H1 (cell line): ENCODE data around the gene PRR5L.

Source experiments
- CHD2 ChIP-seq: IDR thresholded peaks from 2 replicates; pipeline ENCODE4 v1.6.1; 2012; ENCODE audit warnings: low read length, improper control_type of control experiment
- CTCF ChIP-seq, 3 experiments: IDR thresholded peaks; 1 replicate in 2 of 3; 2 replicates in 1 of 3; pipeline versions ENCODE4 v1.5.1 to v1.6.1; 2011; ENCODE audit warnings: low read length in 3 of 3, mild to moderate bottlenecking in 3 of 3, inconsistent platforms in 2 of 3, low read depth in 1 of 3, moderate library complexity in 1 of 3; ENCODE audit not compliant: insufficient read depth in 1 of 3; ENCODE audit errors: control extremely low read depth in 1 of 3
- GABPA ChIP-seq: IDR thresholded peaks from 2 replicates; pipeline ENCODE4 v1.6.1; 2011; ENCODE audit warnings: mild to moderate bottlenecking, low read length, moderate library complexity, borderline replicate concordance; ENCODE audit not compliant: insufficient read depth
- JUND ChIP-seq: IDR thresholded peaks from 2 replicates; pipeline ENCODE4 v1.6.1; 2011; ENCODE audit warnings: mild to moderate bottlenecking, improper control_type of control experiment, low read length
- MAX ChIP-seq: IDR thresholded peaks from 2 replicates; pipeline ENCODE4 v1.6.1; 2012; ENCODE audit warnings: inconsistent platforms
- POLR2A ChIP-seq, 2 experiments: IDR thresholded peaks; 1 replicate in 1 of 2; 2 replicates in 1 of 2; pipeline ENCODE4 v1.6.1; 2011; ENCODE audit warnings: low read depth in 2 of 2, low read length in 2 of 2, mild to moderate bottlenecking in 2 of 2; ENCODE audit errors: control extremely low read depth in 1 of 2
- POLR2AphosphoS5 ChIP-seq: IDR thresholded peaks from 2 replicates; pipeline ENCODE4 v1.6.1; 2011; ENCODE audit warnings: low read depth, low read length
- RAD21 ChIP-seq, 2 experiments: IDR thresholded peaks in 1 of 2; conservative IDR thresholded peaks in 1 of 2; 2 replicates each; pipeline ENCODE4 v1.6.1; 2011; ENCODE audit warnings: low read depth in 2 of 2, low read length in 2 of 2, improper control_type of control experiment in 1 of 2, inconsistent platforms in 1 of 2, mild to moderate bottlenecking in 1 of 2, moderate library complexity in 1 of 2
- TAF1 ChIP-seq: IDR thresholded peaks from 2 replicates; pipeline ENCODE4 v1.6.1; 2011; ENCODE audit warnings: mild to moderate bottlenecking, low read depth, low read length
- TEAD4 ChIP-seq: IDR thresholded peaks from 2 replicates; pipeline ENCODE4 v1.6.1; 2012; ENCODE audit warnings: low read depth, low read length, inconsistent platforms, mixed read lengths

GRCh38 chr11:36465449-36466163 lies 169.5 kb downstream of the PRR5L start:
- TF ChIP-seq CTCF (IDR thresholded peaks at IDR 0.05; ENCODE audit: control extremely low read depth in 1 of 3, insufficient read depth in 1 of 3, low read depth in 1 of 3, low read length in 3 of 3) (no peak), RAD21 (IDR thresholded peaks at IDR 0.05 in 1 of 2, conservative IDR thresholded peaks at IDR 0.05 in 1 of 2; ENCODE audit: low read depth in 2 of 2, low read length in 2 of 2) (no peak), CHD2 (no peak), TAF1 (no peak), MAX (no peak), GABPA (no peak), TEAD4 (no peak), POLR2A (IDR thresholded peaks at IDR 0.05; ENCODE audit: control extremely low read depth in 1 of 2, low read depth in 2 of 2, low read length in 2 of 2) (no peak), POLR2AphosphoS5 (no peak), JUND (no peak)
